ENCODE results near the gene MPP3.

GRCh38 chr17:43857957-43858600 lies 25.1 kb upstream of the MPP3 start:
- TF ChIP-seq POLR2A (IDR thresholded peaks at IDR 0.05; ENCODE audit: borderline replicate concordance, extremely low read depth, insufficient read depth, insufficient read length) = no peak
- no peak for TF ChIP-seq RAD21 (IDR thresholded peaks at IDR 0.05; ENCODE audit: low read depth)
- TF ChIP-seq TCF7L2 (IDR thresholded peaks at IDR 0.05; ENCODE audit: borderline replicate concordance, extremely low read depth, insufficient read depth, insufficient read length) = no peak
- no peak for TF ChIP-seq CTCF (IDR thresholded peaks at IDR 0.05 in 2 of 3, conservative IDR thresholded peaks at IDR 0.05 in 1 of 3; ENCODE audit: borderline replicate concordance in 1 of 3, insufficient read depth in 1 of 3, low read depth in 2 of 3, low read length in 2 of 3)
- TF ChIP-seq SRF (IDR thresholded peaks at IDR 0.05; ENCODE audit: low read depth) = no peak
- TF ChIP-seq CEBPB (IDR thresholded peaks at IDR 0.05; ENCODE audit: low read depth) = no peak
